NCI-H82 treated with DMSO at 0.1 percent for 48 hours (cell line): Measurements from ENCODE around the gene DNAH17.

Experiments used
- DNase-seq: peaks from one replicate; lab custom pipeline; 2025; ENCODE audit not compliant: unreplicated experiment; lab: John Stamatoyannopoulos, UW

DNAH17 gene

GRCh38 chr17:78499715-78500540 lies 77.3 kb downstream of the DNAH17 start:
- no peak for DNase-seq

- DNase-seq = no peak
These were observed 78.3 kb downstream of the DNAH17 start for GRCh38 chr17:78498848-78499247.

DNA sequence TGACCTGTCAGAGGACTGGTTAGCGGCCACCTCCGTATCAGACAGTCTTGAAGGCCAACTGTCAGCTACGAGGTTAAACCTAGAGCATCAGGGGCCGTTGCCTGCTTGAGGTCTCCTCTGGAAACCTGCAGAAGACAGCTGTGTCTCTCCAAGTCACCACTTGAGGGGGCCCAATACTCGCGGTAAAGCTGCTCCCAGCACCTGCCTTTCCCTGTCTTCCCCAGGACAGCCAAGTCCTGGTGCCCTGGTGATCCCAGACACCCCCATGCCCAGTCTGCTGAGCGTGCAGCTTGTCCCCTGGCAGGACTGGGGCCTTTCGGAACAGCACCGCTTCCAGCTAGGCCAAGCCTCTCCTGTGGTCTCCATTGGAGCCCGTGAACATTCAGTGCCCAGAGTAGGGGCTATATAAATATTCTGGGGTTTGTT lies 80.1 kb downstream of the DNAH17 start:
- DNase-seq = peak; percentile 59

GRCh38 chr17:78496311-78496710 lies 80.9 kb downstream of the DNAH17 start:
- DNase-seq = no peak

DNA sequence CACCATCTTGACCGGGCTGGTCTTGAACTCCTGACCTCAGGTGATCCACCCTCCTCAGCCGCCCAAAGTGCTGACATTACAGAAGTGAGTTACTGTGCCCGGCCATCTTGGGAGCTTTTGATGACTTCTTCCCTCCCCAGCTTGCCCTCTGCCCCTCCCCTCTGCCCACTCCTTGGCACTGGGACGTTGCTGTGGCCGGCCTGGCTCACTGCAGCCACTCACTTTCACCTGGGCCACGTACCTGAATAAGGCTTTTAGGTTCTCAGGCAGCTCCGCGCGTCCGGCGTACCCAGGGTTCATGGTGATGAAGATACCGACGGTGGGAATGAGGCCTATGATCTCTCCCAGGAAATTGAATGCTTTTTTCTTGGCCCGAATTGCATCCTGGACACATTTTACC lies 81.6 kb downstream of the DNAH17 start:
- DNase-seq = no peak

GRCh38 chr17:78494696-78495330 lies 82.4 kb downstream of the DNAH17 start:
- DNase-seq = no peak

DNA sequence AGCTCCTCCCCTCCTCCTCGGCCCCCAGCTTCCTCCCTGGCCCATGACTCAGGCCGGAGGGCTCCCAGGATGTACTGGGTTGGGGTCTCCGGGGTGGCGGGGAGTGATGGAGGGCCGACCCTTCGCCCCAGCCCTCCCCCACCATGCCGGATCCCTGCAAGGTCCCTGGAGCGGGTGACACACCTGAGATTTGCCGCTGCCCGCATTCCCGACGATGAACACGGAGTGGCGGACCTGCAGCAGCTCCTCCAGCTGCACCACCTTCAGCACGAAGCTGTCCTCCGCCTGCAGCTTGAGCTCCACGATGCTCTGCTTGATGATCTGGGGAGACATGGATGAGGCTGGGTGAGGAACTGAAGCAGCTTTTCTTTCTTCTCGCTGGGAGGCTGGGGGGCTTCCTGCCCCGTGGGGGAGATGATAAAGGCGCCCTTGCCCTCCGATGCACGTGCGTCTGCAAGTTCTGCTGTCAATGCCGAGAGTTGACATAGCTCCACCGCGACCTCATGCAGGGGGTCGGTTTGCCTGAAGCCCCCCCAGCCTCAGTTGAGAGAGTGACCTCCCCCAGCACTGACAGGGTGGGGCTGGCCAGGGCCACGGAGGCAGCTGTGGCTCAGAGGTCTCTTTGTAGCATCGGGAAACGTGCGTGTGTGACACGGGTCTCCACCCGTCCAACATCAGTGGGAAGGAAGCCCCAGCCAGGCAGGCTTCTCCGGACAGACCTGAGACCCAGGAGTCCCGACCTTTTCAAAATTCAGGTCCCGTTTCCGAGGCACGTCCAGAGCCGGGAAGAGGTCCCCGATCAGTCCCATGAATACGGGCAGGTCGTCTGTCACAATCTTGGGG lies 83.1 kb downstream of the DNAH17 start:
- DNase-seq = no peak

- DNase-seq = no peak
These were observed 83.7 kb downstream of the DNAH17 start for GRCh38 chr17:78493450-78493849.

DNA sequence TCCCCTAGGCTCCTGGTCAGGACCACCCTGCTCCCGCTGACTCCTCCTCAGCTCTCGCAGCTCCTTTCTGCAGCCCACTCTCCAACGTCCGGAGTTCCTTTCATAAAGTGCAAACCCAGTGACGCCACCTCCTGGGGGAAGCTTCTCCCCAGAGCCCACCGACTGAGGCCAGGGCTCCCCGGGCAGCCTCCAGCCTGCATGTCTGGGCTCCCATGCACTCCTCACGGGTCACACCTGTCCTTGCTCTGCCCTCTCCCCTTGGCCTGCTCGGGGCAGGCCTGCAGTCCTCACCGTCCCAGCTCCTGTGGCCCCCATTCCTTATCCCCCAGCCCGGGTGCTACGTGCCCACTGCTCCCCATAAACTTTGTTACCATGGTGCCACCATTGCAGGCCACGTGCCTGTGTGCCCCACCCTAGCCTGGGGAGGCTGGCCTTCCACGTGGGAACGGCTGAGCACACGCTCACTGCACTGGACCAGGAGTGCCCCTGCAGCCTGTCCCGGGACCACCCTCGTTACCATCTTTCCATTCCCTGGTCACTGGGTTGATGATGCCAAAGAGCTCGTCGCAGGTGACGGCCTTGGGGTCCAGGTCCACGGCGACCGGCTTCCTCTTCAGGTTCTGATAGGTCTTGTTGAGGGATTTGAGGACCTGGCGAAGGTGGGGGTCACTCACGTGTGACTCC lies 84.9 kb downstream of the DNAH17 start:
- DNase-seq = no peak

- no peak for DNase-seq
These were observed 85.7 kb downstream of the DNAH17 start for GRCh38 chr17:78491236-78492115.

- no peak for DNase-seq
These were observed 86.5 kb downstream of the DNAH17 start for GRCh38 chr17:78490673-78491072.

GRCh38 chr17:78490156-78490555 lies 87.0 kb downstream of the DNAH17 start:
- no peak for DNase-seq

- no peak for DNase-seq
These were observed 88.1 kb downstream of the DNAH17 start for GRCh38 chr17:78488867-78489634.

DNA sequence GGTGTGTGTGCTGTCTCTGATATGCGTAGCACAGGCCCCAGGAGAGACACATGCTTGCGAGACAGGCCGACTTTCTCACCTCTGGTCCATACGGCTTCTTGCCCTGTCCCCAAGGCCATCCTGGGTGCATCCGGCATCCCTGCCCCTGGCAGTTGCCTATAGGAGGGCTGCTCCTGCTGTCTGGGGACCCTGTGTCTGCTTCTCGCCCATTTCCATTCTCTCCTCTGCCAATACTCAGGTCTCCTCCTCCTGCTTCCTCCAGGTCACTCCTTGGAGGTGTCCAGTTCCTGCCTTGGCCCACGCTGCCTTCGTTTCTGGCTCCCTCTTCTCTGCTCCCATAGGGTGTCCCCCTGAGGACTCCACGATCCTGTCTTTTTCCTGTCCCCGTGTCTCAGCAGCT lies 89.0 kb downstream of the DNAH17 start:
- DNase-seq = no peak

DNA sequence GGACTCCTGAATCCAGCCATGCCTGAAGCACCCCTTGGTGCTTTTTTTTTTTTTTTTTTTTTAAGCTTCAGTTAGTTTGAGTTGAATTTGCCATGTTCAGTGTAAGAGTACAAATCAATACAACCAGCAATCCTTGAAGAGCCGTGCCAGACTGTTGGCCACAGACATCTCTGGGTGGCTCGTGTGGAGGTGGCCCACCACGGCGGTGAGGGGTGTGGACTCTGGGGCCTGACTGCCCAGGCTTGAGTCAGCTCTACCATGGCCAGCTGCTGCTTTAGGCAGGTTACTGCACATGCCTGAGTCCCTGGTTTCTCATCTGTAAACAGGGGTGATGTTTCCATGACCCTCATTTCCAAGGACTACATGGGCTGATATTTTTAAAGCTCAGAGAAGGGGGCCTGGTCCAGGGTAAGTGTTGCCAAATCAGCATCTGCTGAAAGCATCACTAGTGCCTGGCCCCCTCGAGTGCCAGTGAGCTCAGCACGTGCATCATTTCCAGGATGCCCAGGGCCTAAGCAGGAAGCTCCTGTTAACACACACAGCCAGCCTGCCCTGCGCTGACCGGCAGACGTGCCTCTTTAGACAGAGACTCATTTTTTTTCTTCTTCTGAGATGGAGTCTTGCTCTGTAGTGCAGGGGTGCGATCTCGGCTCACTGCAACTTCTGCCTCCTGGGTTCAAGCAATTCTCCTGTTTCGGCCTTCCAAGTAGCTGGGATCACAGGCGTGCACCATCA lies 90.1 kb downstream of the DNAH17 start:
- no peak for DNase-seq

- DNase-seq = no peak
These were observed 90.9 kb downstream of the DNAH17 start for GRCh38 chr17:78486228-78486802.

GRCh38 chr17:78485290-78486168 lies 91.7 kb downstream of the DNAH17 start:
- no peak for DNase-seq
